Jurkat, Clone E6-1 (cell line): ENCODE measurements around the gene TMEM132C.
A peak's percentile ranks its signal among the peaks of the same experiment; 100 is the strongest.
"Not testable (repeated sequence)": the region's sequence is repeated elsewhere in the genome, so short reads cannot be mapped to it uniquely, and the experiment has no call there.

Experiments used
- DNase-seq: peaks from one replicate; pipeline ENCODE4 v3.0.0-alpha.2; 2011; ENCODE audit warnings: low read depth, low spot score
- H3K4me3 ChIP-seq: 2 replicates; pipeline ENCODE4 v1.5.1; 2011; ENCODE audit warnings: mild to moderate bottlenecking, low read length, control low read depth, moderate library complexity

The TMEM132C gene

DNA sequence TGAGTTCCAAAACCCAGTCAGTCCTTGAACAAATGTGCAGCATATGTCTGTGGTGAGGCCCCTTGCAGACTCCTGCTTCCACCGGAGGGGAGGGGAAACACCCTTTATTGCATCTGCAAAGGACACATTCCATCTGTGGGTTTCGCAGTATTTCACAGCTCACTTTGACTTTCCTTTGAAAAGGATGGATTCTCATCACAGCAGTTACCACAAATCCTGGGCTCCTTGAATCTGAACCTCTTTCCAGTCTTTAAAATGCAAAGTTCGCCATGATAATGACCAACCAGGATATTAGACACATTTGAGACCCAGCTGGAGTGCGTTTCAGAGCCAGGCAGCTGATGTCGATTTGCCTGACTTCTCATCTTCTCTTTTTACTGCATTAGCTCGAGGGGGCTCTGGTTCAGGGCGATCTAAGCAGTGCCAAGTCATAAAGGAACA lies 314.4 kb downstream of the TMEM132C start:
- H3K4me3 ChIP-seq: no peak overlapping the region
- DNase-seq: no peak

DNA sequence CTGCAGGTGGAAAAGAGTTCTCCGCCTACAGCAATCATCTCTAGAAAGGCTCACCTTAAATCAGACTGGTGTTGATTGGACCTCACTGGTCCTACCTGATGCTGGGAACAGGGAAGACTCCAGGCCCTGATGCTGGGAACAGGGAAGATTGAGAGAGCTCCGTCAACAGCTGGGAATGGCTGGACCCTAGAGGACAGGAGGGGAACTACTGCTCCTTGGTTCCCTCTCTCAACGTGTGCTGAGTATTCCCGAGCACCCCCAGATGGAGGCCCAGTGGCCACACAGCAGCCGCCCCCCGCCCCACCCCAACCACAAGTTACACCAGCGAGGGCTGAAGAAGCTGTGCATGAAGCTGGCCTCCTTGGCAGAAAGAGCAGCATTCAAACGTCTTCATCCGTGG lies 316.5 kb downstream of the TMEM132C start:
- no peak overlapping the region for H3K4me3 ChIP-seq
- no peak for DNase-seq

GRCh38 chr12:128586451-128587029 lies 319.6 kb downstream of the TMEM132C start:
- no peak overlapping the region for H3K4me3 ChIP-seq
- DNase-seq: no peak

DNA sequence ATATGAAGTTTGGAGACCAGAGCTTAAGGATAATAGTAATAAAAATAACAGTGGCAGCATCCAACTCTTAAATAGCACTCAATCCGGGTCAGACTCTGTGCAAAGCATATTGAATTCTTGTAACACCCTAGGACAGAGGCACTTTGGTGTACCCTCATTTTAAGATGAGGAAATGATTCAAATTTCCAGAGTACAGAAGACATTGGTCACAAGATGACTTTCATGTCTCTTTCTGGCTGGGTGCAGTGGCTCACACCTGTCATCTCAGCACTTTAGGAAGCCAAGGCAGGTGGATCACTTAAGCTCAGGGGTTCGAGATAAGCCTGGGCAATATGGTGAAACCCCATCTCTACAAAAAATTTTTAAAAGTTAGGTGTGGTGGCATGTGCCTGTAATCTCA lies 320.9 kb downstream of the TMEM132C start:
- H3K4me3 ChIP-seq: no peak overlapping the region
- no peak for DNase-seq

DNA sequence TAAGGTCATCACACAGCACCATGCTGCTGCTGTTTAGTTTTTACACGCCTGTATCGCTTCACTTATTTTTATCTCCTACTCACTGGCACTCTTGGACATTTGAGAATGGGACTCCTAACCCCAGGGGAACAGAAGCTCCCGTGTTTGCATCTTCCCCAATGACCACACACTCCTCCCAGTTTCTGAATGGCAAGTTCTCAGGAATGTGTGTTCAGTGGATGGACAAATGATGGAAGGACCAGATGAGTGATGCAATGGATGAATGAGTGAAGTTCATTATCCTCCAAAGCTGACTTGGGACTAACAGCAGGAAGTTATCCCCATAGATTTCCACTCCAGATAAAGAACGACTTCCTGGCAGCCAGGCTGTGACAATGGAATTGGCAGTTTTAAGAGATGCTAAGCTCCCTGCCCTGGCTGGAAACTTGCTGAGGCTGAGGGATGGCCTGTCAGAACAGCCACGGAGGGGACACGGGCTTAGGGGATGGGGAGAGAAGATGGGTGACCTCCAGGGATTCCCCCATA lies 325.3 kb downstream of the TMEM132C start:
- H3K4me3 ChIP-seq: no peak overlapping the region
- DNase-seq: no peak

GRCh38 chr12:128594521-128594920 lies 327.6 kb downstream of the TMEM132C start:
- no peak overlapping the region for H3K4me3 ChIP-seq
- DNase-seq: no peak

DNA sequence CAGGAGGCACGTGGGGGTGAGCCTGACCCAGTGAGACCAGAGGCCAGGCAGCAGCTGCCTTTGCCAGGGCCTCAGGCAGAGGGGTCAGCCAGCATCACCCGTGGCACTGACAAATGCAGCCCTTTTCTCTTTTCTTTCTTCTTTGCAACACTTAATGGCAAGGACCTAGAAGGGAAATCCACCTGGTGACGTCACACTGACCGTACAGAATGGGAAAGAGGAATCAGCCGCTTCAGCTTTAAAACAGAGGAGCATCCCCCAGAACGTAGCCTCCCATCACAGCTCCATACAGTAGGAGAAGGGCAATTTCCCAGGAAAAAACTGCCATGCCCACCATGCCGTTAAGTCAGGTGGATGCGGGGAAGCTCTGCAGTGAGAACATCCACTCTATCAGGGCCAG lies 328.6 kb downstream of the TMEM132C start:
- H3K4me3 ChIP-seq: no peak overlapping the region
- DNase-seq: no peak

GRCh38 chr12:128600886-128601285 lies 333.9 kb downstream of the TMEM132C start:
- no peak for DNase-seq
- H3K4me3 ChIP-seq: no peak overlapping the region

DNA sequence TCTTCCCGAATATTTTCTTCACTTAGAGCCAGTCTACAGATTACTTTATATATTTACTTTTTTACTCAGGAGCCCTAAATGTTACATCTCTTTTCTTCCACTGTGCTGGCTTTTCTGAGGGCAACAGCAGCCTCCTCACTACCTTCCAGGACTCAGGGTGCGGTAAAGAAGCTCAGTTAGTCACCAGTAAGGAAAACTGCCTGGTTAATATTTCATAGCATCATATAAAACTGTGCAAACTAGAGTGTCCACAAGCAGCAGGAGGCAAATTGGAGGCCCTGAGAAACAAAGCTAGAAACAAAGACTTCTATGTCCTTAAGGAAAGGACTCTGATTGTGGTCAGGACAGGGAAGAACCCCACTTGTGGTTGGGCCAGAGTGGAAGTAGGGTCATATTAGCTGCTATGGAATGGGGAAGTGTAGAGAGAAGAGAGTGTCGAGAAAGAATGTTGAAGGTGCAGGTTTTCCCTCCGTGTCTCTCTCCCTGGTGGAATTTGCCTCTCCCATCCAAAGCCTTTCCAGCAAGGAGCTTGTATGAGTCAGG lies 336.7 kb downstream of the TMEM132C start:
- no peak for DNase-seq
- H3K4me3 ChIP-seq: no peak overlapping the region

DNA sequence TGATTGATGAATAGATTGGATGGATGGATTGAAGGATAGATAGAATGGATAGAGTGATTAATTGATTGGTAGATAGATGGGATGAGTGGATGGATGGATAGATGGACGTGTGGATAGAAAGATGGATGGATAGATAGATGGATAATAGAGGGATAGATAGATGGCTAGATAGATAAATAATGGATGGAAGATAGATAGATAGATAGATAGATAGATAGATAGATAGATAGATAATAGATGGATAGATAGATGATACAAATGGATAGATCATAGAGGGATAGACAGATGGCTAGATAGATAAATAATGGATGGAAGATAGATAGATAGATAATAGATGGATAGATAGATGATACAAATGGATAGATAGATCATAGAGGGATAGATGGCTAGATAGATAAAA lies 337.2 kb downstream of the TMEM132C start:
- DNase-seq, H3K4me3 ChIP-seq: not testable (repeated sequence)

- no peak overlapping the region for H3K4me3 ChIP-seq
- DNase-seq: no peak
Measured at GRCh38 chr12:128606051-128606450, 339.1 kb downstream of the TMEM132C start.

DNA sequence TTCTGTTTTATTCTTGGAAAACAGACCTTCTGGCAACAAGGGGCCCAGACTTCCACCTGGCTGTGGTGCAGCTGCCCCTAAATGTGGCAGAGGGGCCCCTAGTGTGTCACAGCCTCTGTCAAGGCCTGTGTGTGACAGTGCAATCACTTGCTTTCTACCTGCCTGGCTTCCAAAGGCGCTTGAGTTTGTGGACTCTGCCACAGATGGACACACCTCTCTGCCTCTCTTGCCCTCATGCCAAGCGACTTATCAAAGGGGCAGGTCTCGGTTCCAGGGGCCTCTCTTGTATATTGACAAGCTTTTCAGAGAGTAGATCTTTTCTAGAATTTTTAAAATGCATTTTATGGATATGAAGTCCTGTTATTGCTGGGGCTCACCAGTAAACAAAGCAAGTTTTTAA lies 339.6 kb downstream of the TMEM132C start:
- DNase-seq: no peak
- no peak overlapping the region for H3K4me3 ChIP-seq

DNA sequence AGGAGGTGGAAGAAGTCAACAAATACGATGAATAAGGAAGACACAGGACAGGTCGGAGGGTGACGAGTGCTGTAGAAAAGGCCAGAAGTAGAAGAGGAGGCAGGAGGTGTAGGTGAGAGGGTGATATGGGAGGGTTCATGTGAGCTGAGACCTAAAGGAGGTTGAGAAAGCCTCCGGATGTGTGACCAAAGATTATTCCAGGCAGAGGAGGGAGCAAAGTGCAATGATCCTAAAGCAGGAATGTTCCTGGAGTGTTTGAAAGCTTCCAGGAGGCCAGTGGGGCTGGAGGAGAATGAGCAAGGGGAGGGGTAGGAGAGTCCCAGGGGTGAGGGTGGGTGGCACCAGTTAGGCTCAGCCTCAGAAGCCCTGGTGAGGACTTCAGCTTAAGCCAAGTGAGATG lies 340.0 kb downstream of the TMEM132C start:
- no peak overlapping the region for H3K4me3 ChIP-seq
- DNase-seq: no peak

GRCh38 chr12:128607641-128608040 lies 340.7 kb downstream of the TMEM132C start:
- DNase-seq: no peak
- H3K4me3 ChIP-seq: no peak overlapping the region

DNA sequence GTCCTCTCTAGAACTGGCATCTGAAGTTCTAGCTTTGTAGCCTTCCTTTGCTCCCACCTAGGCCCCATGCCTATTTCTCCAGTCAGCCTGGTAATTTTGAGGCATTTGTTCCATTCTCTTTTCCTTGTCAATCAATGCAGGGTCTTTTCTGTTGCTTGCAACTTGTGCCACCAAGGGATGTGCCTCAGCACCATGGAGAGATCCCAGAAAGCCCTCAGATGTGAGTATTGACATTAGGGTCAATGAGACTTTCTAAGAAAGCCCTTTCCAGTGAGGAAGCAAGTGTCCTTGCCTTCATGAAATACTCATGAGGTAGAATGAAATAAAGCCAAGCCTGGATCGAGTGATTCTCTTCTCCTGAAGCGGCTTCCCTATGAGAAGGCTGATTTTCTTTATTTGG lies 342.9 kb downstream of the TMEM132C start:
- peak; percentile 7 for DNase-seq
- H3K4me3 ChIP-seq: no peak overlapping the region

GRCh38 chr12:128611736-128612135 lies 344.8 kb downstream of the TMEM132C start:
- DNase-seq: no peak
- H3K4me3 ChIP-seq: no peak overlapping the region

DNA sequence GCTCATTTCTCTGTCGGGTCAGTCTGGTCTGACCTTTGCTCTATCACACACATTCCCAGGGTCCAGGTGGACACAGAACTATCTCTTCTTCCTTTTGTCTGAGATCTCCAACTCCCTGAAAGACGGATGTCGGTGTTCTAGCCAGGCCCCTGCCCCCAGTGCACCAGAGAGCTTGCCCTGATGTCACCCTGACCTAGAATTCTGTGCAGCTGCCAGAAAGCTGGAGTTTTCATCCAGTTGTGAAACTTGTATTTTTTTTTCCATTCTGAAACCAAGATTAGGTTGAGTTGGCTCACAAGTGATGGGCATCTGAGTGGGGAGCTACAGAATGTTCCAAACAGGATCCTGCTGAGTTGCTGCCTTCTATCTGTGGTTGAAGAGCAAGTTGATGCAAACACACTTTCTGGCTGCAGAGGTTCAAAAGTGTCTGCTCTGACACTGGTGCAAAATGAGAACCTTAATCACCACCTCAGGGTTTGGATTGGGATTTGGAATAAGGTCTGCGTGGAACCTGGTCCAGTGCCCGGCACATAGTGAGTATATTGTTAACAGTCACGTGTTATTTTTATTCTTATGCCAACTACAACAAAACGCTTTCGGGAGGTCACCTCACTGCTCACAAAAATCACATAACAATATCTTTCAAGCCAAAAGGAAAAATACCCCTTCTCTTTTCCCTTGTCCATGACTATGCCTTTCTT lies 345.3 kb downstream of the TMEM132C start:
- H3K4me3 ChIP-seq: no peak overlapping the region
- DNase-seq: no peak

- no peak for DNase-seq
- H3K4me3 ChIP-seq: no peak overlapping the region
Measured at GRCh38 chr12:128613837-128614590, 347.0 kb downstream of the TMEM132C start.

- no peak overlapping the region for H3K4me3 ChIP-seq
- DNase-seq: no peak
Measured at GRCh38 chr12:128617304-128617833, 350.4 kb downstream of the TMEM132C start.

GRCh38 chr12:128619263-128619662 lies 352.3 kb downstream of the TMEM132C start:
- H3K4me3 ChIP-seq: no peak overlapping the region
- DNase-seq: no peak
